Caco-2 (cell line): ENCODE data around the gene CXCL3. TPM values are rescaled to one million over a fixed set of nuclear protein-coding genes. Genes with fewer than 3 reads are reported as not detected.

Experiments used
- BruUV-seq: library from RNA; stranded (reverse); fragments of 400-500 nt; replicated peaks from 2 replicates; lab custom pipeline; 2021; lab: Mats Ljungman, UMichigan
- CTCF ChIA-PET: fragments of 300-600 bp; sonication (Branson Sonifier 250); formaldehyde crosslinking; loops from one replicate; lab custom pipeline; 2022; ENCODE audit warnings: antibody characterized with exemption; lab: Charles Lee
- POLR2A ChIA-PET: fragments of 300-600 bp; sonication (Branson Sonifier 250); formaldehyde crosslinking; loops from one replicate; lab custom pipeline; 2022; ENCODE audit warnings: antibody characterized with exemption; lab: Charles Lee
- DNase-seq, 2 experiments: peaks; one replicate each; pipeline versions ENCODE4 v3.0.0 to v3.0.0-alpha.2; 2020 to 2022
- H3K27me3 ChIP-seq: replicated peaks from 2 replicates; pipeline ENCODE4 v1.6.0; 2011; ENCODE audit warnings: low read length; ENCODE audit not compliant: control insufficient read depth, insufficient read depth
- H3K36me3 ChIP-seq: 2 replicates; pipeline ENCODE4 v1.5.1; 2011; ENCODE audit warnings: low read length; ENCODE audit not compliant: control insufficient read depth, insufficient read depth
- H3K4me1 ChIP-seq: fragments of 250-450 bp; sonication (Bioruptor Pico); 2 replicates; pipeline ENCODE4 v1.5.1; 2020; ENCODE audit warnings: mild to moderate bottlenecking
- H3K4me3 ChIP-seq: 2 replicates; pipeline ENCODE4 v1.5.1; 2011; ENCODE audit warnings: low read depth, mild to moderate bottlenecking, control low read depth, low read length
- H3K9me3 ChIP-seq: fragments of 250-450 bp; sonication (Bioruptor Pico); 2 replicates; pipeline ENCODE4 v1.5.1; 2020; ENCODE audit warnings: mild to moderate bottlenecking, moderate library complexity
- H3K27ac Mint-ChIP-seq: one replicate; pipeline ENCODE4 v1.8.0; 2022; ENCODE audit warnings: mixed read lengths; ENCODE audit not compliant: unreplicated experiment
- H3K27me3 Mint-ChIP-seq: one replicate; pipeline ENCODE4 v1.8.0; 2022; ENCODE audit warnings: mixed read lengths; ENCODE audit not compliant: insufficient read depth, unreplicated experiment
- H3K36me3 Mint-ChIP-seq: one replicate; pipeline ENCODE4 v1.8.0; 2022; ENCODE audit warnings: mild to moderate bottlenecking, mixed read lengths; ENCODE audit not compliant: insufficient read depth, unreplicated experiment
- H3K4me1 Mint-ChIP-seq: one replicate; pipeline ENCODE4 v1.8.0; 2022; ENCODE audit warnings: low read depth, mixed read lengths; ENCODE audit not compliant: unreplicated experiment
- H3K4me3 Mint-ChIP-seq: one replicate; pipeline ENCODE4 v1.8.0; 2022; ENCODE audit warnings: mild to moderate bottlenecking, moderate library complexity, mixed read lengths; ENCODE audit not compliant: unreplicated experiment
- H3K9me3 Mint-ChIP-seq: one replicate; pipeline ENCODE4 v1.8.0; 2022; ENCODE audit warnings: mixed read lengths; ENCODE audit not compliant: unreplicated experiment
- intact Hi-C: fragments of 100-400 bp; cut with micrococcal nuclease; formaldehyde crosslinking; loops from one replicate; pipeline ENCODE4 v1.10.0; 2022; ENCODE audit not compliant: unreplicated experiment
- total RNA-seq: library from RNA; stranded (reverse); gene quantifications from 2 replicates; pipeline ENCODE4 v1.2.3, GENCODE V29; 2022
- TF ChIP-seq, protein P1 (sequence below), 2 experiments: fragments of 200-600 bp in 1 of 2; IDR thresholded peaks; 1 replicate in 1 of 2; 2 replicates in 1 of 2; pipeline versions ENCODE4 v1.5.1 to v1.8.0; 2011 to 2022; ENCODE audit warnings: antibody characterized with exemption in 1 of 2, control low read depth in 1 of 2, inconsistent platforms in 1 of 2, low read depth in 1 of 2, low read length in 1 of 2, mild to moderate bottlenecking in 1 of 2, moderate library complexity in 1 of 2; ENCODE audit not compliant: insufficient read depth in 1 of 2, severe bottlenecking in 1 of 2, unreplicated experiment in 1 of 2

The CXCL3 gene
- total RNA-seq, 1 experiment from 2014 or later = 1.9 TPM

DNA sequence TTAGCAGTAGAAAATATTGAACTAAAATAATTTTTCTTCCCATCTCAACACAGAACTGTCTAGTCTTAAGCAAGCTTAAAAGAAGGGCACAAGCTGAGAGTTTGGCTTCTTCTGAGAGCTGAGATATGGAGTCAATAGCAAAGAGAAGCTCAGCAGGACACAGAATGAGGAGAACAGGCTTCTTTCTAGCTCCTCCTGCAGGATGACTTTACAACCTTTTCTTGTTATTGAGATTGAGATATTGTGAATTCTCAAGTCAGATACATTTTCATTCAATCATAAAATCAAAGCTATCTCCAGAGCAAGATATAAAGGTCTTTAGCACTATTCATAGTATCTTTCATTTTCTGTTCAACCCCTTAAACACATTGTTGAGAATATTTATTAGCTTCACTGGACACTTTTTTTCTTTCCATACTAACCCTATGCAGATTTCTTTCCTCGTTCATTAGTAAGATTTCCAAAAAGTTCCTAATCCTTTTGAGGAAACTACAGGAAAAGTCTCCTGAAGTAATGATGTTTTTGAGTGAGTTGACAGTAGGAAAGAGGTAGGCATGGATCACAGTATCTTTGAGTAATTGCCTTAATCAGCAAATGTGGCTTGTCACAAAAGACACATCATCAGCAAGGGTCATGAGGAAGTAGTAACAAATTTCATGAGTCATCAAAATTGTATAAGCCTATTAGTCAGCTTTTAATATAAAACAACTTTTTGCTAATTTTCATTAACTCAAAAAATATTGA lies 17.8 kb upstream of the CXCL3 start:
- Histone ChIP-seq H3K4me3 (no peak overlapping the region), H3K4me1 (peaks cover 6% of the 10 kb centered on the region), H3K36me3 (no peaks in the 10 kb centered on the region), H3K9me3 (peaks cover 9% of the 10 kb centered on the region; the same call in 1 of the 2 replicates), H3K27me3 (no peaks in the 10 kb centered on the region)
- intact Hi-C loops = no loop called here
- Mint-ChIP-seq H3K36me3 (no peaks in the 10 kb centered on the region), H3K9me3 (peaks cover 8% of the 10 kb centered on the region), H3K4me1 (peaks cover 6% of the 10 kb centered on the region), H3K4me3 (no peak overlapping the region), H3K27me3 (no peaks in the 10 kb centered on the region), H3K27ac (no peak overlapping the region)
- DNase-seq = no peak
- POLR2A ChIA-PET = no interaction called here
- CTCF ChIA-PET = interaction anchor here (0.7 to 1.2 kb wide), 2 partner anchors 11 to 18 kb away, joined by 3 read pairs; partner anchors contain the start of gene CXCL3
- TF ChIP-seq, protein P1, sequence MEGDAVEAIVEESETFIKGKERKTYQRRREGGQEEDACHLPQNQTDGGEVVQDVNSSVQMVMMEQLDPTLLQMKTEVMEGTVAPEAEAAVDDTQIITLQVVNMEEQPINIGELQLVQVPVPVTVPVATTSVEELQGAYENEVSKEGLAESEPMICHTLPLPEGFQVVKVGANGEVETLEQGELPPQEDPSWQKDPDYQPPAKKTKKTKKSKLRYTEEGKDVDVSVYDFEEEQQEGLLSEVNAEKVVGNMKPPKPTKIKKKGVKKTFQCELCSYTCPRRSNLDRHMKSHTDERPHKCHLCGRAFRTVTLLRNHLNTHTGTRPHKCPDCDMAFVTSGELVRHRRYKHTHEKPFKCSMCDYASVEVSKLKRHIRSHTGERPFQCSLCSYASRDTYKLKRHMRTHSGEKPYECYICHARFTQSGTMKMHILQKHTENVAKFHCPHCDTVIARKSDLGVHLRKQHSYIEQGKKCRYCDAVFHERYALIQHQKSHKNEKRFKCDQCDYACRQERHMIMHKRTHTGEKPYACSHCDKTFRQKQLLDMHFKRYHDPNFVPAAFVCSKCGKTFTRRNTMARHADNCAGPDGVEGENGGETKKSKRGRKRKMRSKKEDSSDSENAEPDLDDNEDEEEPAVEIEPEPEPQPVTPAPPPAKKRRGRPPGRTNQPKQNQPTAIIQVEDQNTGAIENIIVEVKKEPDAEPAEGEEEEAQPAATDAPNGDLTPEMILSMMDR (IDR thresholded peaks at IDR 0.05; ENCODE audit: insufficient read depth in 1 of 2, low read depth in 1 of 2, low read length in 1 of 2, severe bottlenecking in 1 of 2, unreplicated experiment in 1 of 2) = no peak
- no TSS peak for BruUV-seq

GRCh38 chr4:74055498-74055897 lies 17.0 kb upstream of the CXCL3 start:
- TF ChIP-seq, protein P1 (IDR thresholded peaks at IDR 0.05; ENCODE audit: insufficient read depth in 1 of 2, low read depth in 1 of 2, low read length in 1 of 2, severe bottlenecking in 1 of 2, unreplicated experiment in 1 of 2) = no peak
- no peaks in the 10 kb centered on the region for H3K27me3 ChIP-seq
- intact Hi-C loops = no loop called here
- no peak overlapping the region for H3K4me3 ChIP-seq
- BruUV-seq = no TSS peak
- POLR2A ChIA-PET = no interaction called here
- peaks cover 6% of the 10 kb centered on the region for H3K4me1 ChIP-seq
- 0 out of 2 replicates have a peak, but pooled peaks cover 1% of the 10 kb centered on the region for H3K9me3 ChIP-seq
- no peak for DNase-seq
- H3K4me1 Mint-ChIP-seq = peaks cover 6% of the 10 kb centered on the region
- no peak overlapping the region for H3K27ac Mint-ChIP-seq
- peaks cover 3% of the 10 kb centered on the region for H3K9me3 Mint-ChIP-seq
- H3K36me3 ChIP-seq = no peaks in the 10 kb centered on the region
- CTCF ChIA-PET = interaction anchor here (1.2 kb wide), 1 partner anchor 17 kb away, joined by 3 read pairs; the partner anchor contains the start of gene CXCL3
- H3K4me3 Mint-ChIP-seq = no peak overlapping the region
- H3K27me3 Mint-ChIP-seq = no peaks in the 10 kb centered on the region
- no peaks in the 10 kb centered on the region for H3K36me3 Mint-ChIP-seq

DNA sequence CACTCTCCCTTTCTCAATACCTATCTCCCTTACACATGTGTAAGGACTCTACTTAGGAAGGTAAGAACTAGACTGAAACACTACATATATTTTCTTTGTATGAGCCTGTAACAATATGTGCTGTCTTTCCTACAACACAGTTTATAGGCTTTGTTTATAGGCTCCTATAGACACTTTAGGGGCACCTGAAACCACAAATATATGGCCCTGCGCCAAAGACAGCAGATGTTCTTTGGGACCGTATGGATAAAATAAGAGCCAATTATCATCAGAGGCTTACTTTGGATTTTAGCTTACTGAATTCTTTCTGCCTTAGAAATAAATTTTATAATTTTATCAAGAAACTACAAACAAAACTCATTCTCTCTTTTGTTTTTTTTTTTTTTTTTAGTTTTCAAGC lies 16.6 kb upstream of the CXCL3 start:
- POLR2A ChIA-PET = no interaction called here

More for the DNA sequence above, 16.6 kb upstream of the CXCL3 start:
- DNase-seq = no peak
- no peak overlapping the region for H3K4me3 ChIP-seq
- H3K4me3 Mint-ChIP-seq = no peak overlapping the region
- H3K9me3 ChIP-seq = no peaks in the 10 kb centered on the region
- CTCF ChIA-PET = no interaction called here
- BruUV-seq = no TSS peak
- H3K9me3 Mint-ChIP-seq = no peaks in the 10 kb centered on the region
- H3K4me1 Mint-ChIP-seq = peaks cover 6% of the 10 kb centered on the region
- H3K36me3 ChIP-seq = no peaks in the 10 kb centered on the region
- no peaks in the 10 kb centered on the region for H3K27me3 Mint-ChIP-seq
- intact Hi-C loops = no loop called here
- TF ChIP-seq, protein P1 (IDR thresholded peaks at IDR 0.05; ENCODE audit: insufficient read depth in 1 of 2, low read depth in 1 of 2, low read length in 1 of 2, severe bottlenecking in 1 of 2, unreplicated experiment in 1 of 2) = no peak
- no peaks in the 10 kb centered on the region for H3K36me3 Mint-ChIP-seq
- H3K27ac Mint-ChIP-seq = no peak overlapping the region
- H3K27me3 ChIP-seq = no peaks in the 10 kb centered on the region
- H3K4me1 ChIP-seq = peaks cover 6% of the 10 kb centered on the region
